H9 (cell line): ENCODE results near the gene THRAP3. TPM values are rescaled to one million over a fixed set of nuclear protein-coding genes. Genes with fewer than 3 reads are reported as not detected.

Experiments used
- DNase-seq: peaks from one replicate; pipeline ENCODE4 v3.0.0-alpha.2; 2017
- H2AFZ ChIP-seq: one replicate; pipeline ENCODE4 v1.6.1; 2013; ENCODE audit warnings: mild to moderate bottlenecking, low read length, control low read depth, moderate library complexity
- H2AK5ac ChIP-seq: 2 replicates; pipeline ENCODE4 v1.6.1; 2013; ENCODE audit warnings: low read length, control low read depth, mixed read lengths; ENCODE audit not compliant: insufficient read length
- H2BK120ac ChIP-seq: one replicate; pipeline ENCODE4 v1.6.1; 2013; ENCODE audit warnings: low read depth, mild to moderate bottlenecking, low read length, control low read depth, inconsistent platforms; ENCODE audit not compliant: poor library complexity, severe bottlenecking
- H2BK12ac ChIP-seq: 2 replicates; pipeline ENCODE4 v1.6.1; 2013; ENCODE audit warnings: low read length, control low read depth, mixed read lengths, low read depth; ENCODE audit not compliant: insufficient read length
- H2BK15ac ChIP-seq: 2 replicates; pipeline ENCODE4 v1.6.1; 2013; ENCODE audit warnings: low read depth, low read length, control low read depth
- H2BK20ac ChIP-seq: one replicate; pipeline ENCODE4 v1.6.1; 2013; ENCODE audit warnings: low read depth, mild to moderate bottlenecking, low read length, control low read depth, inconsistent platforms; ENCODE audit not compliant: poor library complexity, severe bottlenecking
- H2BK5ac ChIP-seq: 2 replicates; pipeline ENCODE4 v1.6.1; 2013; ENCODE audit warnings: low read length, control low read depth, mixed read lengths; ENCODE audit not compliant: insufficient read length
- H3K14ac ChIP-seq: 2 replicates; pipeline ENCODE4 v1.6.1; 2013; ENCODE audit warnings: low read length, control low read depth; ENCODE audit not compliant: insufficient read depth
- H3K18ac ChIP-seq: 2 replicates; pipeline ENCODE4 v1.6.1; 2013; ENCODE audit warnings: low read depth, mild to moderate bottlenecking, mixed read lengths, low read length, control low read depth; ENCODE audit not compliant: insufficient read length
- H3K23ac ChIP-seq: 2 replicates; pipeline ENCODE4 v1.6.1; 2013; ENCODE audit warnings: low read length, control low read depth, mixed read lengths, low read depth; ENCODE audit not compliant: insufficient read length
- H3K23me2 ChIP-seq: 2 replicates; pipeline ENCODE4 v1.6.1; 2013; ENCODE audit warnings: low read depth, mild to moderate bottlenecking, mixed read lengths, low read length, control low read depth; ENCODE audit not compliant: insufficient read length, poor library complexity, severe bottlenecking
- H3K27ac ChIP-seq: 2 replicates; pipeline ENCODE4 v1.5.1; 2013; ENCODE audit warnings: low read length, control low read depth, mixed read lengths, low read depth; ENCODE audit not compliant: insufficient read length
- H3K27me3 ChIP-seq: 2 replicates; pipeline ENCODE4 v1.6.1; 2013; ENCODE audit warnings: low read length, control low read depth, inconsistent platforms; ENCODE audit not compliant: insufficient read depth
- H3K4ac ChIP-seq: 2 replicates; pipeline ENCODE4 v1.6.1; 2013; ENCODE audit warnings: low read depth, mild to moderate bottlenecking, control low read depth, inconsistent platforms, low read length, moderate library complexity
- H3K4me1 ChIP-seq: 2 replicates; pipeline ENCODE4 v1.6.1; 2013; ENCODE audit warnings: low read length, control low read depth, inconsistent platforms; ENCODE audit not compliant: insufficient read depth
- H3K4me2 ChIP-seq: 2 replicates; pipeline ENCODE4 v1.6.1; 2013; ENCODE audit warnings: low read length, control low read depth, mixed read lengths; ENCODE audit not compliant: insufficient read length, insufficient read depth
- H3K56ac ChIP-seq: 2 replicates; pipeline ENCODE4 v1.6.1; 2013; ENCODE audit warnings: low read depth, mild to moderate bottlenecking, mixed read lengths, low read length, control low read depth; ENCODE audit not compliant: insufficient read length
- H3K79me1 ChIP-seq: 2 replicates; pipeline ENCODE4 v1.6.1; 2013; ENCODE audit warnings: low read depth, mild to moderate bottlenecking, moderate library complexity, low read length, control low read depth, inconsistent platforms; ENCODE audit not compliant: insufficient read depth, poor library complexity, severe bottlenecking
- H3K79me2 ChIP-seq: 2 replicates; pipeline ENCODE4 v1.6.1; 2013; ENCODE audit warnings: low read length, control low read depth, inconsistent platforms; ENCODE audit not compliant: insufficient read depth
- H3K9ac ChIP-seq: 2 replicates; pipeline ENCODE4 v1.6.1; 2013; ENCODE audit warnings: low read length, control low read depth, mixed read lengths; ENCODE audit not compliant: insufficient read length; ENCODE audit errors: extremely low read depth
- H3K9me3 ChIP-seq: one replicate; pipeline ENCODE4 v1.6.1; 2013; ENCODE audit warnings: low read depth, low read length, inconsistent platforms; ENCODE audit not compliant: control insufficient read depth
- H3T11ph ChIP-seq: one replicate; pipeline ENCODE4 v1.6.1; 2013; ENCODE audit warnings: mild to moderate bottlenecking, low read length, control low read depth, inconsistent platforms
- H4K20me1 ChIP-seq: one replicate; pipeline ENCODE4 v1.6.1; 2013; ENCODE audit not compliant: control insufficient read depth, insufficient read length, insufficient read depth
- H4K5ac ChIP-seq: 2 replicates; pipeline ENCODE4 v1.6.1; 2013; ENCODE audit warnings: low read depth, mild to moderate bottlenecking, mixed read lengths, low read length, control low read depth; ENCODE audit not compliant: insufficient read length
- H4K8ac ChIP-seq: replicated peaks from 2 replicates; pipeline ENCODE4 v1.6.1; 2013; ENCODE audit warnings: low read length, control low read depth, mixed read lengths, low read depth; ENCODE audit not compliant: insufficient read length
- H4K91ac ChIP-seq: 2 replicates; pipeline ENCODE4 v1.6.1; 2013; ENCODE audit warnings: low read depth, mild to moderate bottlenecking, moderate library complexity, mixed read lengths, low read length, control low read depth; ENCODE audit not compliant: insufficient read length
- H3K27ac Mint-ChIP-seq, 3 experiments: 2 replicates in 2 of 3; 3 replicates in 1 of 3; pipeline ENCODE4 v1.8.0; 2020 to 2021; ENCODE audit warnings: mixed read lengths in 3 of 3, mild to moderate bottlenecking in 1 of 3, moderate library complexity in 1 of 3
- H3K27me3 Mint-ChIP-seq: 2 replicates; pipeline ENCODE4 v1.8.0; 2021; ENCODE audit warnings: low read depth, mild to moderate bottlenecking, moderate library complexity, mixed read lengths
- H3K36me3 Mint-ChIP-seq, 3 experiments: 2 replicates in 2 of 3; 3 replicates in 1 of 3; pipeline ENCODE4 v1.8.0; 2020 to 2021; ENCODE audit warnings: low read depth in 3 of 3, mixed read lengths in 3 of 3; ENCODE audit not compliant: insufficient read depth in 1 of 3
- H3K4me1 Mint-ChIP-seq, 2 experiments: 2 replicates each; pipeline ENCODE4 v1.8.0; 2020; ENCODE audit warnings: mixed read lengths in 2 of 2
- H3K4me3 Mint-ChIP-seq, 2 experiments: 2 replicates in 1 of 2; 3 replicates in 1 of 2; pipeline ENCODE4 v1.8.0; 2020 to 2021; ENCODE audit warnings: mild to moderate bottlenecking in 2 of 2, mixed read lengths in 2 of 2, moderate library complexity in 1 of 2
- H3K9me3 Mint-ChIP-seq, 2 experiments: 2 replicates in 1 of 2; 3 replicates in 1 of 2; pipeline ENCODE4 v1.8.0; 2020; ENCODE audit warnings: mild to moderate bottlenecking in 2 of 2, mixed read lengths in 2 of 2, moderate library complexity in 1 of 2
- CTCF ChIP-seq: fragments of 200-600 bp; sonication (generic); conservative IDR thresholded peaks from 3 replicates; pipeline ENCODE4 v1.8.0; 2021; ENCODE audit warnings: antibody characterized with exemption, mild to moderate bottlenecking
- WGBS: extraction: QIAGEN DNeasy Blood & Tissue Kit; methylation state at CpG from one replicate; pipeline ENCODE4 v1.1.7; 2013; ENCODE audit warnings: missing lambda C conversion rate, low lambda C conversion rate, mixed read lengths; ENCODE audit not compliant: insufficient read length; ENCODE audit errors: extremely low coverage; 5-methylcytosine and 5-hydroxymethylcytosine counted together
- total RNA-seq: library from RNA; stranded (reverse); gene quantifications from 2 replicates; pipeline ENCODE4 v1.2.1, GENCODE V29; 2021

THRAP3 gene
- total RNA-seq, 1 experiment from 2014 or later = 186 TPM

GRCh38 chr1:36351227-36351977, 127.2 kb downstream of the THRAP3 start:
- H3K4ac ChIP-seq = no peak overlapping the region
- no peak overlapping the region for H2BK12ac ChIP-seq
- DNase-seq = no peak
- no peak overlapping the region for H2AK5ac ChIP-seq
- no peak overlapping the region for H3T11ph ChIP-seq
- Mint-ChIP-seq H3K9me3 (no peaks in the 10 kb centered on the region), H3K27me3 (no peaks in the 10 kb centered on the region), H3K36me3 (peaks cover 22 to 57% (median 37%) of the 10 kb centered on the region in 3 experiments; a peak in 6 of 7 replicates), H3K4me1 (peaks cover 7 to 11% of the 10 kb centered on the region in 2 experiments), H3K4me3 (no peak overlapping the region), H3K27ac (peak overlapping the region in 2 of 3 experiments; percentile 61 to 85; a peak in 4 of 7 replicates)
- no peak for TF ChIP-seq CTCF
- H3K9ac ChIP-seq = no peak overlapping the region
- H3K56ac ChIP-seq = no peak overlapping the region
- no peak overlapping the region for H4K91ac ChIP-seq
- H2BK5ac ChIP-seq = no peak overlapping the region
- no peak overlapping the region for H2BK20ac ChIP-seq
- H3K23ac ChIP-seq = no peak overlapping the region
- no peaks in the 10 kb centered on the region for H3K9me3 ChIP-seq
- H3K27me3 ChIP-seq = no peaks in the 10 kb centered on the region
- WGBS = no CpG with 5 or more reads among the region's 14 CpGs
- H3K23me2 ChIP-seq = no peaks in the 10 kb centered on the region
- H4K5ac ChIP-seq = no peak overlapping the region
- no peaks in the 10 kb centered on the region for H4K20me1 ChIP-seq
- H2BK15ac ChIP-seq = no peak overlapping the region
- H3K27ac ChIP-seq = no peak overlapping the region
- H3K14ac ChIP-seq = no peak overlapping the region
- H3K4me2 ChIP-seq = no peak overlapping the region
- H4K8ac ChIP-seq = no peak overlapping the region
- no peak overlapping the region for H3K18ac ChIP-seq
- H2AFZ ChIP-seq = no peak overlapping the region
- H3K79me1 ChIP-seq = no peaks in the 10 kb centered on the region
- no peak overlapping the region for H2BK120ac ChIP-seq
- 0 out of 2 replicates have a peak, but pooled peaks cover 2% of the 10 kb centered on the region for H3K4me1 ChIP-seq
- no peaks in the 10 kb centered on the region for H3K79me2 ChIP-seq
